Natural killer cell (primary cell): ENCODE data around the gene MYADML2. TPM values are rescaled to one million over a fixed set of nuclear protein-coding genes. Genes with fewer than 3 reads are reported as not detected.

Experiments
- ATAC-seq, 3 donors: fragments of 150-1000 bp in 2 of 3; fragments of 200-7000 bp in 1 of 3; cut with Tn5 transposase; 1 replicate in 1 of 3; 2 replicates in 2 of 3; pipeline ENCODE4 v1.10.0; 2021; ENCODE audit warnings: mild to moderate bottlenecking in 2 of 3, moderate library complexity in 2 of 3
- DNase-seq, 2 donors: peaks; one replicate each; pipeline versions ENCODE4 v3.0.0 to v3.0.0-alpha.2; 2013 to 2021; ENCODE audit warnings: mixed read lengths in 1 of 2
- H3K27ac ChIP-seq: one replicate; pipeline ENCODE4 v1.5.1; 2013; ENCODE audit warnings: mild to moderate bottlenecking, low read length
- H3K27me3 ChIP-seq: one replicate; pipeline ENCODE4 v1.6.1; 2013; ENCODE audit warnings: low read length; ENCODE audit not compliant: control insufficient read depth, insufficient read depth
- H3K36me3 ChIP-seq: one replicate; pipeline ENCODE4 v1.6.1; 2013; ENCODE audit warnings: low read length; ENCODE audit not compliant: control insufficient read depth, insufficient read depth
- H3K4me1 ChIP-seq: one replicate; pipeline ENCODE4 v1.6.1; 2013; ENCODE audit warnings: low read length; ENCODE audit not compliant: control insufficient read depth, insufficient read depth
- H3K4me3 ChIP-seq: one replicate; pipeline ENCODE4 v1.5.1; 2013; ENCODE audit warnings: low read length
- H3K9me3 ChIP-seq: one replicate; pipeline ENCODE4 v1.6.1; 2013; ENCODE audit warnings: low read length; ENCODE audit not compliant: control insufficient read depth, insufficient read depth
- H3K27ac Mint-ChIP-seq, 2 donors: one replicate each; pipeline ENCODE4 v1.8.0; 2022; ENCODE audit warnings: mild to moderate bottlenecking in 2 of 2, mixed read lengths in 2 of 2, moderate library complexity in 1 of 2
- H3K27me3 Mint-ChIP-seq, 2 donors: one replicate each; pipeline ENCODE4 v1.8.0; 2022; ENCODE audit warnings: low read depth in 2 of 2, mixed read lengths in 2 of 2
- H3K36me3 Mint-ChIP-seq: one replicate; pipeline ENCODE4 v1.8.0; 2022; ENCODE audit warnings: mixed read lengths
- H3K4me1 Mint-ChIP-seq, 2 donors: one replicate each; pipeline ENCODE4 v1.8.0; 2022; ENCODE audit warnings: mixed read lengths in 2 of 2
- H3K4me3 Mint-ChIP-seq: one replicate; pipeline ENCODE4 v1.8.0; 2022; ENCODE audit warnings: mild to moderate bottlenecking, moderate library complexity, mixed read lengths
- H3K9me3 Mint-ChIP-seq, 2 donors: one replicate each; pipeline ENCODE4 v1.8.0; 2022; ENCODE audit warnings: mixed read lengths in 2 of 2
- CTCF ChIP-seq: fragments of 200-600 bp; IDR thresholded peaks from one replicate; pipeline ENCODE4 v1.8.0; 2022; ENCODE audit warnings: antibody characterized with exemption
- WGBS: methylation state at CpG from one replicate; pipeline ENCODE4 v1.1.7; 2013; ENCODE audit warnings: missing lambda C conversion rate; ENCODE audit not compliant: insufficient coverage; 5-methylcytosine and 5-hydroxymethylcytosine counted together
- intact Hi-C: fragments of 100-400 bp; cut with micrococcal nuclease; formaldehyde crosslinking; loops from one replicate; pipeline ENCODE4 v1.14.2; 2022
- total RNA-seq, 4 donors: library from RNA; stranded (reverse); fragments of 120-200 nt in 1 of 4; gene quantifications; one replicate each; pipeline versions ENCODE4 v1.2.3 to v1.2.4, GENCODE V29; 2013 to 2022

Gene MYADML2
- total RNA-seq, 3 donors from 2014 or later (not counting 1 experiment from before 2014, with no cell fraction given), result not detected

DNA sequence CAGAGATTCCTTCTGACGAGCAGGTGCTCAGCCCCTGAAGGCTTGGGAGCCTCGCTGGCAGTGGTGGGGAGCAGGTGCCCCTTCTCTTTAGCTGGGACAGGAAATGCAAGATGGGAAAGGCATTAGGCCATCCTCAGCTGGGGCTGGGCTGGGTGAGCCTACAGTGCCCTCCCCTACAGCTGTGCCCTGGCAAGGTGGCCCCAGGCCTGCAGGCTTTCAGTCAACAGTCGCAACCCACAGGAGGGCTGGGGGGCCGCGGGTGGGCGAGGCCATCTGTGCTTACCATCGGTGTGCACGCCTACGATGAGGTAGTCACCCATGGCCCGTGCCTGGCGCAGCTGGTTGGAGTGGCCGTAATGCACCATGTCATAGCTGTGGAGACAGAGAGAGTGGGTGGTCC is 37.8 kb downstream of the MYADML2 start:
- H3K9me3 ChIP-seq, result no peaks in the 10 kb centered on the region
- H3K36me3 ChIP-seq, result peaks cover 43% of the 10 kb centered on the region
- Mint-ChIP-seq H3K9me3 (no peaks in the 10 kb centered on the region), H3K36me3 (no peaks in the 10 kb centered on the region), H3K27me3 (no peaks in the 10 kb centered on the region), H3K4me1 (peaks cover 5 to 21% of the 10 kb centered on the region in 2 donors), H3K27ac (no peak overlapping the region), H3K4me3 (no peak overlapping the region)
- 97% methylated on average over 12 of the region's 12 CpGs for WGBS
- ATAC-seq (no peak), DNase-seq (no peak)
- no peak overlapping the region for H3K27ac ChIP-seq
- no peaks in the 10 kb centered on the region for H3K27me3 ChIP-seq
- peaks cover 18% of the 10 kb centered on the region for H3K4me1 ChIP-seq
- no peak overlapping the region for H3K4me3 ChIP-seq
- TF ChIP-seq CTCF, result no peak
- intact Hi-C loops, result no loop called here

DNA sequence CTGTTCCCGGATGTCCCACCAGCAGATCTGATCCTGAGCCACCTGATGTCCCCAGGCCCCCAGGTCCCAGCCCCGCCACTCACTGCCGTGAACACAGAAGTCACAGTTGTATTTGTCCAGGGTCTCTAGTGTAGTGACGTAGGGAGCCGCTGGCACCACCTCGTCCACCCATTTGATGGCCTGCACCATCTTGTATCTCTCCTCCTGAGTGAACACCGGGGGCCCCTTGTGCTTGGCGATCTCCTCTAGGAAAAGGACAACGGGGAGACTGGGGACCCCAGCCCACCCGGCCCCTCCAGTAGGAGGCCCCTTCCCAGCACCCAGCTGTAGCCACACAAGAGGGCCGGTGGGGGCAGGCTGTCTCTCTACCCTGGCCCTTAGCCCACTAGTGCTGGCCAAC is 38.2 kb downstream of the MYADML2 start:
- no peaks in the 10 kb centered on the region for H3K27me3 ChIP-seq
- peaks cover 18% of the 10 kb centered on the region for H3K4me1 ChIP-seq
- Mint-ChIP-seq H3K4me3 (no peak overlapping the region), H3K4me1 (peaks cover 5 to 21% of the 10 kb centered on the region in 2 donors), H3K27ac (no peak overlapping the region), H3K36me3 (no peaks in the 10 kb centered on the region), H3K9me3 (no peaks in the 10 kb centered on the region), H3K27me3 (no peaks in the 10 kb centered on the region)
- intact Hi-C loops, result no loop called here
- H3K9me3 ChIP-seq, result no peaks in the 10 kb centered on the region
- DNase-seq (no peak), ATAC-seq (no peak)
- WGBS, result 97% methylated on average over 11 of the region's 11 CpGs
- no peak overlapping the region for H3K27ac ChIP-seq
- TF ChIP-seq CTCF, result no peak
- H3K36me3 ChIP-seq, result peaks cover 39% of the 10 kb centered on the region
- H3K4me3 ChIP-seq, result no peak overlapping the region

- WGBS, result 96% methylated on average over 26 of the region's 26 CpGs
- Mint-ChIP-seq H3K36me3 (no peaks in the 10 kb centered on the region), H3K4me1 (peaks cover 0 to 15% of the 10 kb centered on the region in 2 donors), H3K27me3 (no peaks in the 10 kb centered on the region), H3K27ac (no peak overlapping the region), H3K4me3 (no peak overlapping the region), H3K9me3 (no peaks in the 10 kb centered on the region)
- H3K27ac ChIP-seq, result no peak overlapping the region
- H3K9me3 ChIP-seq, result no peaks in the 10 kb centered on the region
- no peak overlapping the region for H3K4me3 ChIP-seq
- intact Hi-C loops, result no loop called here
- H3K4me1 ChIP-seq, result peaks cover 18% of the 10 kb centered on the region
- no peak for ATAC-seq
- no peak for DNase-seq
- peaks cover 3% of the 10 kb centered on the region for H3K27me3 ChIP-seq
- H3K36me3 ChIP-seq, result peaks cover 26% of the 10 kb centered on the region
- no peak for TF ChIP-seq CTCF
Measured at GRCh38 chr17:81907219-81908145, 39.6 kb downstream of the MYADML2 start.
